Panc1 (cell line): ENCODE measurements around the gene N4BP2L1.

Experiments used
- POLR2AphosphoS5 ChIP-seq: IDR thresholded peaks from 2 replicates; pipeline ENCODE4 v1.6.1; 2012; ENCODE audit warnings: mild to moderate bottlenecking, low read depth, low read length, moderate library complexity
- SIN3A ChIP-seq: IDR thresholded peaks from 2 replicates; pipeline ENCODE4 v1.6.1; 2012; ENCODE audit warnings: low read depth, mild to moderate bottlenecking, low read length, moderate library complexity, borderline replicate concordance; ENCODE audit not compliant: insufficient read depth
- TF ChIP-seq, protein P1 (sequence below): fragments of 450-650 bp; IDR thresholded peaks from 2 replicates; pipeline ENCODE4 v1.5.1; 2017; ENCODE audit warnings: mild to moderate bottlenecking

DNA sequence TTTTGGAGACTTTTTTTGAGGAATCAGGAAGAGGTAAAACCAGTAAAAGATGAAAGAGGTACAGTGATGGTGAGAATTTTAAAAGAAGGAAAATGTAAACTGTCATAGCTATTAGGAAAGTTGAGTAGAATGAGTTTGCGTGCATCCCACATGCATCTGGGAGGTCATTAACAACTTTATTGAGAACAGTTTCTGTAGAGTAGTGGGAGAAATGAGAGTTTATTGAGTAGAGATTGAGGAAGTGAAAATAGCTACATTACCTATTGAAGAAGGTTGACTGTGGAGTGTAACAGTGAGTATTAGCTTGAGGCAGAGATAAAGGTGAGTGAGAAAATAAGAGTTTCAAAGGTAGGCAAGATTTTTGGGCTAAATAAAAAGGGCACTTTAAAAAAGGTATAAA, 73.9 kb downstream of the N4BP2L1 start:
- TF ChIP-seq, protein P1, sequence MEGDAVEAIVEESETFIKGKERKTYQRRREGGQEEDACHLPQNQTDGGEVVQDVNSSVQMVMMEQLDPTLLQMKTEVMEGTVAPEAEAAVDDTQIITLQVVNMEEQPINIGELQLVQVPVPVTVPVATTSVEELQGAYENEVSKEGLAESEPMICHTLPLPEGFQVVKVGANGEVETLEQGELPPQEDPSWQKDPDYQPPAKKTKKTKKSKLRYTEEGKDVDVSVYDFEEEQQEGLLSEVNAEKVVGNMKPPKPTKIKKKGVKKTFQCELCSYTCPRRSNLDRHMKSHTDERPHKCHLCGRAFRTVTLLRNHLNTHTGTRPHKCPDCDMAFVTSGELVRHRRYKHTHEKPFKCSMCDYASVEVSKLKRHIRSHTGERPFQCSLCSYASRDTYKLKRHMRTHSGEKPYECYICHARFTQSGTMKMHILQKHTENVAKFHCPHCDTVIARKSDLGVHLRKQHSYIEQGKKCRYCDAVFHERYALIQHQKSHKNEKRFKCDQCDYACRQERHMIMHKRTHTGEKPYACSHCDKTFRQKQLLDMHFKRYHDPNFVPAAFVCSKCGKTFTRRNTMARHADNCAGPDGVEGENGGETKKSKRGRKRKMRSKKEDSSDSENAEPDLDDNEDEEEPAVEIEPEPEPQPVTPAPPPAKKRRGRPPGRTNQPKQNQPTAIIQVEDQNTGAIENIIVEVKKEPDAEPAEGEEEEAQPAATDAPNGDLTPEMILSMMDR: no peak
- TF ChIP-seq SIN3A (no peak), POLR2AphosphoS5 (no peak)
